Caco-2 (cell line): ENCODE results near the gene SLC2A6. TPM values are rescaled to one million over a fixed set of nuclear protein-coding genes. Genes with fewer than 3 reads are reported as not detected.

Source experiments
- BruUV-seq: library from RNA; stranded (reverse); fragments of 400-500 nt; replicated peaks from 2 replicates; lab custom pipeline; 2021; lab: Mats Ljungman, UMichigan
- CTCF ChIA-PET: fragments of 300-600 bp; sonication (Branson Sonifier 250); formaldehyde crosslinking; loops from one replicate; lab custom pipeline; 2022; ENCODE audit warnings: antibody characterized with exemption; lab: Charles Lee
- POLR2A ChIA-PET: fragments of 300-600 bp; sonication (Branson Sonifier 250); formaldehyde crosslinking; loops from one replicate; lab custom pipeline; 2022; ENCODE audit warnings: antibody characterized with exemption; lab: Charles Lee
- DNase-seq, 2 experiments: peaks; one replicate each; pipeline versions ENCODE4 v3.0.0 to v3.0.0-alpha.2; 2020 to 2022
- H3K27me3 ChIP-seq: replicated peaks from 2 replicates; pipeline ENCODE4 v1.6.0; 2011; ENCODE audit warnings: low read length; ENCODE audit not compliant: control insufficient read depth, insufficient read depth
- H3K36me3 ChIP-seq: 2 replicates; pipeline ENCODE4 v1.5.1; 2011; ENCODE audit warnings: low read length; ENCODE audit not compliant: control insufficient read depth, insufficient read depth
- H3K4me1 ChIP-seq: fragments of 250-450 bp; sonication (Bioruptor Pico); 2 replicates; pipeline ENCODE4 v1.5.1; 2020; ENCODE audit warnings: mild to moderate bottlenecking
- H3K4me3 ChIP-seq: 2 replicates; pipeline ENCODE4 v1.5.1; 2011; ENCODE audit warnings: low read depth, mild to moderate bottlenecking, control low read depth, low read length
- H3K9me3 ChIP-seq: fragments of 250-450 bp; sonication (Bioruptor Pico); 2 replicates; pipeline ENCODE4 v1.5.1; 2020; ENCODE audit warnings: mild to moderate bottlenecking, moderate library complexity
- H3K27ac Mint-ChIP-seq: one replicate; pipeline ENCODE4 v1.8.0; 2022; ENCODE audit warnings: mixed read lengths; ENCODE audit not compliant: unreplicated experiment
- H3K27me3 Mint-ChIP-seq: one replicate; pipeline ENCODE4 v1.8.0; 2022; ENCODE audit warnings: mixed read lengths; ENCODE audit not compliant: insufficient read depth, unreplicated experiment
- H3K36me3 Mint-ChIP-seq: one replicate; pipeline ENCODE4 v1.8.0; 2022; ENCODE audit warnings: mild to moderate bottlenecking, mixed read lengths; ENCODE audit not compliant: insufficient read depth, unreplicated experiment
- H3K4me1 Mint-ChIP-seq: one replicate; pipeline ENCODE4 v1.8.0; 2022; ENCODE audit warnings: low read depth, mixed read lengths; ENCODE audit not compliant: unreplicated experiment
- H3K4me3 Mint-ChIP-seq: one replicate; pipeline ENCODE4 v1.8.0; 2022; ENCODE audit warnings: mild to moderate bottlenecking, moderate library complexity, mixed read lengths; ENCODE audit not compliant: unreplicated experiment
- H3K9me3 Mint-ChIP-seq: one replicate; pipeline ENCODE4 v1.8.0; 2022; ENCODE audit warnings: mixed read lengths; ENCODE audit not compliant: unreplicated experiment
- CTCF ChIP-seq, 2 experiments: fragments of 200-600 bp in 1 of 2; IDR thresholded peaks; 1 replicate in 1 of 2; 2 replicates in 1 of 2; pipeline versions ENCODE4 v1.5.1 to v1.8.0; 2011 to 2022; ENCODE audit warnings: antibody characterized with exemption in 1 of 2, control low read depth in 1 of 2, inconsistent platforms in 1 of 2, low read depth in 1 of 2, low read length in 1 of 2, mild to moderate bottlenecking in 1 of 2, moderate library complexity in 1 of 2; ENCODE audit not compliant: insufficient read depth in 1 of 2, severe bottlenecking in 1 of 2, unreplicated experiment in 1 of 2
- intact Hi-C: fragments of 100-400 bp; cut with micrococcal nuclease; formaldehyde crosslinking; loops from one replicate; pipeline ENCODE4 v1.10.0; 2022; ENCODE audit not compliant: unreplicated experiment
- total RNA-seq: library from RNA; stranded (reverse); gene quantifications from 2 replicates; pipeline ENCODE4 v1.2.3, GENCODE V29; 2022

SLC2A6 gene
- total RNA-seq, 1 experiment from 2014 or later: 7.1 TPM

- Mint-ChIP-seq H3K27me3 (no peaks in the 10 kb centered on the region), H3K4me3 (no peak overlapping the region), H3K4me1 (no peaks in the 10 kb centered on the region), H3K27ac (no peak overlapping the region), H3K9me3 (no peaks in the 10 kb centered on the region), H3K36me3 (no peaks in the 10 kb centered on the region)
- ChIA-PET POLR2A (no interaction called here), CTCF (no interaction called here)
- Histone ChIP-seq H3K36me3 (no peaks in the 10 kb centered on the region), H3K4me3 (no peak overlapping the region), H3K4me1 (0 out of 2 replicates have a peak, but pooled peaks cover 3% of the 10 kb centered on the region), H3K27me3 (no peaks in the 10 kb centered on the region), H3K9me3 (no peaks in the 10 kb centered on the region)
- DNase-seq: no peak
- intact Hi-C loops: no loop called here
- TF ChIP-seq CTCF (IDR thresholded peaks at IDR 0.05; ENCODE audit: insufficient read depth in 1 of 2, low read depth in 1 of 2, low read length in 1 of 2, severe bottlenecking in 1 of 2, unreplicated experiment in 1 of 2): no peak
- BruUV-seq: no TSS peak
These were observed 32.1 kb upstream of the SLC2A6 start for GRCh38 chr9:133510926-133511505.

GRCh38 chr9:133509179-133510083 lies 30.5 kb upstream of the SLC2A6 start:
- no peaks in the 10 kb centered on the region for H3K27me3 Mint-ChIP-seq
- no peak overlapping the region for H3K27ac Mint-ChIP-seq
- intact Hi-C loops: no loop called here
- no peaks in the 10 kb centered on the region for H3K9me3 ChIP-seq
- H3K4me3 ChIP-seq: no peak overlapping the region
- H3K4me3 Mint-ChIP-seq: no peak overlapping the region
- no peaks in the 10 kb centered on the region for H3K36me3 Mint-ChIP-seq
- no TSS peak for BruUV-seq
- DNase-seq: peak; percentile 18 to 77
- H3K4me1 ChIP-seq: 0 out of 2 replicates have a peak, but pooled peaks cover 3% of the 10 kb centered on the region
- no peak for TF ChIP-seq CTCF (IDR thresholded peaks at IDR 0.05; ENCODE audit: insufficient read depth in 1 of 2, low read depth in 1 of 2, low read length in 1 of 2, severe bottlenecking in 1 of 2, unreplicated experiment in 1 of 2)
- H3K9me3 Mint-ChIP-seq: no peaks in the 10 kb centered on the region
- H3K4me1 Mint-ChIP-seq: no peaks in the 10 kb centered on the region
- H3K36me3 ChIP-seq: no peaks in the 10 kb centered on the region
- POLR2A ChIA-PET: no interaction called here
- no peaks in the 10 kb centered on the region for H3K27me3 ChIP-seq
- CTCF ChIA-PET: interaction anchor here (0.5 to 0.7 kb wide), 3 partner anchors 23 to 349 kb away, joined by 3 to 4 read pairs (median 3); no protein-coding TSS in a partner anchor

GRCh38 chr9:133508046-133508445 lies 29.1 kb upstream of the SLC2A6 start:
- peaks cover 8% of the 10 kb centered on the region for H3K9me3 Mint-ChIP-seq
- intact Hi-C loops: no loop called here
- POLR2A ChIA-PET: no interaction called here

More at GRCh38 chr9:133508046-133508445, 29.1 kb upstream of the SLC2A6 start:
- no peaks in the 10 kb centered on the region for H3K36me3 ChIP-seq
- H3K4me3 ChIP-seq: no peak overlapping the region
- BruUV-seq: no TSS peak
- H3K27ac Mint-ChIP-seq: no peak overlapping the region
- H3K4me3 Mint-ChIP-seq: no peak overlapping the region
- CTCF ChIA-PET: no interaction called here
- DNase-seq: no peak
- no peak for TF ChIP-seq CTCF (IDR thresholded peaks at IDR 0.05; ENCODE audit: insufficient read depth in 1 of 2, low read depth in 1 of 2, low read length in 1 of 2, severe bottlenecking in 1 of 2, unreplicated experiment in 1 of 2)
- H3K4me1 ChIP-seq: 0 out of 2 replicates have a peak, but pooled peaks cover 3% of the 10 kb centered on the region
- H3K9me3 ChIP-seq: no peaks in the 10 kb centered on the region
- H3K36me3 Mint-ChIP-seq: no peaks in the 10 kb centered on the region
- H3K27me3 ChIP-seq: no peaks in the 10 kb centered on the region
- no peaks in the 10 kb centered on the region for H3K27me3 Mint-ChIP-seq
- H3K4me1 Mint-ChIP-seq: no peaks in the 10 kb centered on the region
